Lower lobe of right lung (tissue), 2 donors: ENCODE measurements around the gene BHLHE41. TPM values are rescaled to one million over a fixed set of nuclear protein-coding genes. Genes with fewer than 3 reads are reported as not detected.
A peak's percentile ranks its signal among the peaks of the same experiment; 100 is the strongest.

Source experiments
- ATAC-seq, 2 donors: fragments of 200-7000 bp; cut with Tn5 transposase; one replicate each; pipeline ENCODE4 v1.9.1; 2020 to 2022; ENCODE audit warnings: mild to moderate bottlenecking in 2 of 2, moderate library complexity in 2 of 2
- DNase-seq: peaks from one replicate; pipeline ENCODE4 v3.0.0-alpha.2; 2020
- H3K27ac ChIP-seq: fragments of 200-600 bp; one replicate; pipeline ENCODE4 v1.8.0; 2022
- H3K27me3 ChIP-seq: fragments of 200-600 bp; one replicate; pipeline ENCODE4 v1.8.0; 2022; ENCODE audit warnings: low read depth
- H3K36me3 ChIP-seq: fragments of 200-600 bp; one replicate; pipeline ENCODE4 v1.8.0; 2022; ENCODE audit warnings: mild to moderate bottlenecking
- H3K4me1 ChIP-seq: fragments of 200-600 bp; one replicate; pipeline ENCODE4 v1.8.0; 2022
- H3K4me3 ChIP-seq: fragments of 200-600 bp; one replicate; pipeline ENCODE4 v1.8.0; 2022; ENCODE audit warnings: mild to moderate bottlenecking
- H3K9me3 ChIP-seq: fragments of 200-600 bp; one replicate; pipeline ENCODE4 v1.8.0; 2022
- CTCF ChIP-seq: fragments of 200-600 bp; IDR thresholded peaks from one replicate; pipeline ENCODE4 v1.8.0; 2022; ENCODE audit warnings: antibody characterized with exemption, mild to moderate bottlenecking
- intact Hi-C: fragments of 100-400 bp; cut with DNase I; formaldehyde crosslinking; loops from one replicate; pipeline ENCODE4 v1.11.0; 2022
- total RNA-seq: library from RNA; stranded (reverse); fragmentation: NEBNext Ultra II Directional; extraction: Animal tissue kit (Norgen Biotek cat#: 25700); gene quantifications from one replicate; pipeline ENCODE4 v1.2.1, GENCODE V29; 2021
- donor health status: DM: no; HTN: yes; CAD: no; lungs with severe emphysema.

Gene BHLHE41
- total RNA-seq, 1 donor from 2014 or later: 125 TPM

- Histone ChIP-seq H3K9me3 (no peaks in the 10 kb centered on the region), H3K36me3 (no peaks in the 10 kb centered on the region), H3K4me1 (peaks cover 6% of the 10 kb centered on the region), H3K4me3 (no peak overlapping the region), H3K27me3 (no peaks in the 10 kb centered on the region), H3K27ac (peak overlapping the region; percentile 21)
- intact Hi-C loops: no loop called here
- no peak for TF ChIP-seq CTCF
- DNase-seq (no peak), ATAC-seq (no peak)
Measured at GRCh38 chr12:26134540-26134939, 9.7 kb upstream of the BHLHE41 start.

GRCh38 chr12:26133521-26133920, 8.7 kb upstream of the BHLHE41 start:
- Histone ChIP-seq H3K4me3 (no peak overlapping the region), H3K9me3 (no peaks in the 10 kb centered on the region), H3K36me3 (no peaks in the 10 kb centered on the region), H3K27ac (no peak overlapping the region), H3K27me3 (peaks cover 9% of the 10 kb centered on the region), H3K4me1 (peaks cover 6% of the 10 kb centered on the region)
- TF ChIP-seq CTCF: no peak
- no peak for DNase-seq
- ATAC-seq: no peak
- intact Hi-C loops: no loop called here

- DNase-seq (no peak), ATAC-seq (no peak)
- H3K4me1 ChIP-seq: peaks cover 6% of the 10 kb centered on the region
- H3K27me3 ChIP-seq: peaks cover 15% of the 10 kb centered on the region
- H3K9me3 ChIP-seq: no peaks in the 10 kb centered on the region
- TF ChIP-seq CTCF: no peak
- H3K27ac ChIP-seq: no peak overlapping the region
- H3K4me3 ChIP-seq: no peak overlapping the region
- intact Hi-C loops: no loop called here
- no peaks in the 10 kb centered on the region for H3K36me3 ChIP-seq
Measured at GRCh38 chr12:26132866-26133265, 8.0 kb upstream of the BHLHE41 start.

- H3K4me3 ChIP-seq: no peak overlapping the region
- H3K36me3 ChIP-seq: no peaks in the 10 kb centered on the region
- ATAC-seq (no peak), DNase-seq (no peak)
- peaks cover 7% of the 10 kb centered on the region for H3K4me1 ChIP-seq
- no peak for TF ChIP-seq CTCF
- no peak overlapping the region for H3K27ac ChIP-seq
- H3K27me3 ChIP-seq: peaks cover 23% of the 10 kb centered on the region
- H3K9me3 ChIP-seq: no peaks in the 10 kb centered on the region
- intact Hi-C loops: no loop called here
Measured at GRCh38 chr12:26131936-26132335, 7.1 kb upstream of the BHLHE41 start.

- no peak for ATAC-seq
- H3K4me1 ChIP-seq: peaks cover 19% of the 10 kb centered on the region
- peaks cover 32% of the 10 kb centered on the region for H3K27me3 ChIP-seq
- H3K36me3 ChIP-seq: no peaks in the 10 kb centered on the region
- H3K9me3 ChIP-seq: no peaks in the 10 kb centered on the region
- TF ChIP-seq CTCF: no peak
- no peak for DNase-seq
- no peak overlapping the region for H3K4me3 ChIP-seq
- intact Hi-C loops: no loop called here
- no peak overlapping the region for H3K27ac ChIP-seq
Measured at GRCh38 chr12:26130728-26131127, 5.9 kb upstream of the BHLHE41 start.

- no peak overlapping the region for H3K27ac ChIP-seq
- intact Hi-C loops: no loop called here
- H3K27me3 ChIP-seq: peaks cover 53% of the 10 kb centered on the region
- H3K4me3 ChIP-seq: no peak overlapping the region
- DNase-seq (no peak), ATAC-seq (no peak)
- H3K4me1 ChIP-seq: peaks cover 36% of the 10 kb centered on the region
- TF ChIP-seq CTCF: no peak
- H3K9me3 ChIP-seq: no peaks in the 10 kb centered on the region
- H3K36me3 ChIP-seq: no peaks in the 10 kb centered on the region
Measured at GRCh38 chr12:26128168-26128567, 3.3 kb upstream of the BHLHE41 start.
